HFF-Myc (cell line): ENCODE measurements around the gene RHBDD3.

Source experiments
- DNase-seq: peaks from one replicate; pipeline ENCODE4 v3.0.0-alpha.2; 2011; ENCODE audit warnings: low read depth; ENCODE audit errors: extremely low read depth
- H3K4me3 ChIP-seq: replicated peaks from 2 replicates; pipeline ENCODE4 v1.5.1; 2011; ENCODE audit warnings: low read depth, mild to moderate bottlenecking, control low read depth, low read length
- TF ChIP-seq, protein P1 (sequence below): IDR thresholded peaks from 2 replicates; pipeline ENCODE4 v1.5.1; 2012; ENCODE audit warnings: mild to moderate bottlenecking, low read depth, low read length, control low read depth; ENCODE audit errors: missing control alignments

Gene RHBDD3

DNA sequence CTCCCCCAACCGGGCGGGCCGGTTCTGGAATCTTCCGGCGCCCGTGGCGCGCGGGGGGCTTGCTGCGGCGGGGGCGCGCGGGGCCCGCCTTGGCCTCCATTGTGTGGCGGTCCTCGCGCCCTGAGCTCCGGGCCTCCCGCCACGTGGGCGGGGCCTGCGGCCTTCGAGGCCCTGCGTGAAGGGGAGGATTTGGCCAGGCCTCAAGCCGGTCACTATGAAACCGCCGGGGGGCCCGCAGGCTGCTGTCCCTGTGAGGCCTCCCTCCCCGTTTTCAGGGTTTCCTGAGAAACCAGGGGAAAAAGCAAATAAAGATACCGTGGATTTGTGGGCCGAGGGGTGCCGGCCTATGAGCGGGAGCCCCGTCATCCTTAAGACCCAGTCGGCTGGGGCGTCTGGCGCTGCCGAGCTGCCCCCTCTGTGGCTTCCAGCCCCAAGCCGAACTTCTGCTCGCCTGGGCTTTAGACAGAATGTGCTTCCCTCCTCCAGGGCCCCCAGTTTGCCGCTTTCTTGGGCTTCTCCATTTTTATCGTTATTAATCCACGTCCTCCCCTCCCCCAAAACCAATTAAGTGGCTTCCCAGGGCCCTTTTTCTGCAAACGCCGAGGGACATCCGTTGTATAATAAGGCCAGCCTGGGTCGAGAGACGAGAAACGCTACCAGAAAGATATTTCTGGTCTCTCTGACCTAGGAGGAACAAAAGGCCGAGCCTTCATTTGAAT lies 889 bp upstream of the RHBDD3 start:
- peak overlapping the region; percentile 80 for H3K4me3 ChIP-seq
- TF ChIP-seq, protein P1, sequence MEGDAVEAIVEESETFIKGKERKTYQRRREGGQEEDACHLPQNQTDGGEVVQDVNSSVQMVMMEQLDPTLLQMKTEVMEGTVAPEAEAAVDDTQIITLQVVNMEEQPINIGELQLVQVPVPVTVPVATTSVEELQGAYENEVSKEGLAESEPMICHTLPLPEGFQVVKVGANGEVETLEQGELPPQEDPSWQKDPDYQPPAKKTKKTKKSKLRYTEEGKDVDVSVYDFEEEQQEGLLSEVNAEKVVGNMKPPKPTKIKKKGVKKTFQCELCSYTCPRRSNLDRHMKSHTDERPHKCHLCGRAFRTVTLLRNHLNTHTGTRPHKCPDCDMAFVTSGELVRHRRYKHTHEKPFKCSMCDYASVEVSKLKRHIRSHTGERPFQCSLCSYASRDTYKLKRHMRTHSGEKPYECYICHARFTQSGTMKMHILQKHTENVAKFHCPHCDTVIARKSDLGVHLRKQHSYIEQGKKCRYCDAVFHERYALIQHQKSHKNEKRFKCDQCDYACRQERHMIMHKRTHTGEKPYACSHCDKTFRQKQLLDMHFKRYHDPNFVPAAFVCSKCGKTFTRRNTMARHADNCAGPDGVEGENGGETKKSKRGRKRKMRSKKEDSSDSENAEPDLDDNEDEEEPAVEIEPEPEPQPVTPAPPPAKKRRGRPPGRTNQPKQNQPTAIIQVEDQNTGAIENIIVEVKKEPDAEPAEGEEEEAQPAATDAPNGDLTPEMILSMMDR: no peak
- DNase-seq: no peak

DNA sequence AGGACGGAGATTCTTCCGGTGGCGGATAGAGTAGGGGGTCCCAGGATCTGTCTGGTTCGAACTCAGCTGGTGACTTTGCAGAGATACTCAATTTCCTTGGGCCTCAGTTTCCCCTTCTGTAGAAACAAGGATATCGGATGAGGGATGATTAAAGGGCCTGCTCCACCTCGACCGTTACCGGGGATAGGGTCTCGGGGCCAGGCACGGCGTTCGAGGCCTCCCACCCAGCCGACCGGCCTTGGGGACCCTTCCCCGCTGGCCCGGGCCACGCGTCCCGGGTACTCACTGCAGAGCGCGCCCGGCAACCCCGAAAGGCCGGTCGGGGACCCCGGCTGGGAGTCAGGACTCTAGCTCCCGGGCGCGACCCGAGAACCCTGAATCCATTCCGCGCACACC lies 321 bp downstream of the RHBDD3 start:
- peak overlapping the region; percentile 80 for H3K4me3 ChIP-seq
- no peak for DNase-seq
- TF ChIP-seq, protein P1: no peak

DNA sequence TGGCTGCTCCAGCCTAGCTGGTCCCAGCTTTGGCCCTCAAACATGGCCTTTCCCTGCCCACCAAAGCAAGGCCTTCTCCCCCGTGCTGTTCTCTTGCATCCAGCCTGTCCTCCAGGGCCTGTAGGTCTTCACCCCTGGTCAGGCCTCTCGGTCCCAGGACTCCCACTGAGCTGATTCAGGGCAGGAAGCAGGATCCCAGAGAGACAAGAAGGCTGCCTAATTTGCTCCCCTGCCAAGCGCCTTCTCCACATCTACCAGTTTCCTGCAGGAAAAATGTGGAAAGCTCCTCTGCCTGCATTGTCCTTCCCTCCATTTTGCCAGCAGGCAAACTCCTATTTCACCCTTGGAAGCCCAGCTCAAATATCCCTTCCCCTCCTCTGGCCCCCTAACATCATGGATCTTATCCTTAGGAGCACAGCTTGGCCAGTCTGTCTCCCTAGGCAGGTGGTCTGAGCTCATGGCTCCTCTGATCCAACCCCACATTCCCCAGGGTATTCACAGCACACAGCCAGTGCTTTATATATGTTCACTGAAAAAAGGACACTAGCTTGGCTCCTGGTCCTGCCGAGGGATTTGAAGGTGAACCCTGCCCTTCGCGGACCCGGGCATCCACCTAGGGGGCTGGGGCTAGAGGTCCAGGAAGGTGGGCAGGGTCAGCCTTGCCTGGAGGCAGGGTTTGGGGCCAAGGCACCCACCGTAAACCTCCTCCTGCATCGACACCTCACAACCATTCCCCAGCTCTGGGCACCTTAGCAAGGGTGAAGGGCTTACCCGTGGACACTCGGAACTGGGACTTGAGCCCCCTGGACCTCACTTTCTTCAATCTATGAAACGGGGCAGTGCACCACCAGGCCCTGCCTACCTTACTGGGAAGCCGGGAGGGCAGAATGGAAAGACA lies 968 bp downstream of the RHBDD3 start:
- TF ChIP-seq, protein P1: no peak
- peak overlapping the region; percentile 80 for H3K4me3 ChIP-seq
- DNase-seq: no peak

DNA sequence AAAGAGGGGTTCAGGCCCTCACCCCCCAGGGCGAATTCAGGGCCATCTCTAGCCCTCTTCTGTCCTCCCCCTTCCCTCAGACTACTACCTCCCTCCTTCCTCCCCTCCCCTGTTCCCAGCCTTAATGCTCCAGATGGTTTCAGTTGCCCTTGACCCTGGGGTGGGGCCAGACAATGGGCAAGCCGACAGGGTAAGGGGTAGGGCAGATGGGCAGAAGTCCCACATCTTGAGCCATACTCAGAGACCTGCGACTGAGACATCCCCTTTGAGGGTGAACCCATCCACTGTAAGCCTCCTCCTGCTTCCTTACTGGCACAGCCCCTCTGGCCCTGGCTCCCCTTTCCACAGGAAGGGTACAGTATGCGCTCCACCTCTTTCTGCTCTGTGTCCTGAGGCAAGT lies 1.9 kb downstream of the RHBDD3 start:
- TF ChIP-seq, protein P1: no peak
- peak overlapping the region; percentile 80 for H3K4me3 ChIP-seq
- DNase-seq: no peak

GRCh38 chr22:29265305-29265704 lies 2.5 kb downstream of the RHBDD3 start:
- H3K4me3 ChIP-seq: no peak overlapping the region
- no peak for DNase-seq
- TF ChIP-seq, protein P1: no peak

GRCh38 chr22:29263791-29264276 lies 3.9 kb downstream of the RHBDD3 start:
- no peak for DNase-seq

More at GRCh38 chr22:29263791-29264276, 3.9 kb downstream of the RHBDD3 start:
- TF ChIP-seq, protein P1: no peak
- H3K4me3 ChIP-seq: no peak overlapping the region
